Ovary (tissue), 3 donors: Measurements from ENCODE around the gene VAPA.

Experiments used
- CTCF ChIP-seq, 3 donors: fragments of 450-650 bp in 2 of 3; fragments of 200-600 bp in 1 of 3; IDR thresholded peaks; one replicate each; pipeline versions ENCODE4 v1.5.1 to v1.8.0; 2016 to 2022; ENCODE audit warnings: antibody characterized with exemption in 3 of 3, mild to moderate bottlenecking in 1 of 3
- EP300 ChIP-seq: sonication (generic); formaldehyde crosslinking; IDR thresholded peaks from one replicate; pipeline ENCODE4 v1.6.1; 2017; ENCODE audit warnings: antibody characterized with exemption
- donor health status: DM: no; HTN: no; CAD: no.

DNA sequence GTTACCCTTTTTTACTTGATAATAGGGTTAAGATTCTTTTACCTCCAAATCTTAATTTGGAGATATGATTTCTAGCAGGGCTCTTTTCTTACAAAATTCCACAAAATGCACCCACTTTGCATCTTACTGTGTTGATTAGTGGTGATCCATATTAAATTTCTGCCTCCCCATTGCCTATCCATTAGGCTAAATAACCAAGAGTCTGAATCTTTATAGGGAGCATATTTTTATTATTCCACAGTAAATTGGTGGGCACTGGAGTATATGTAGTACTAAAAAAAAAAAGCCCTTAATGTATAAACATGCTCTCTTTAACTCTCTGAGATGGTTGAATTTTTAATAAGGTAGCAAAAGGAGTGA lies 36.2 kb upstream of the VAPA start:
- TF ChIP-seq CTCF (IDR thresholded peaks at IDR 0.05) (no peak), EP300 (no peak)
